ENCODE data around the gene USP35. TPM values are rescaled to one million over a fixed set of nuclear protein-coding genes. Genes with fewer than 3 reads are reported as not detected.

USP35 gene
- total RNA-seq, 4 donors from 2014 or later: 7.1 to 14.5 (median 10.6) TPM

- H3K36me3 ChIP-seq: peaks cover 4 to 39% of the 10 kb centered on the region in 2 donors
- TF ChIP-seq POLR2AphosphoS5 (IDR thresholded peaks at IDR 0.05) (no peak), POLR2A (IDR thresholded peaks at IDR 0.05) (no peak)
- H3K4me1 ChIP-seq: peaks cover 6 to 27% (median 7%) of the 10 kb centered on the region in 3 donors
- WGBS, 2 donors (ENCODE audit: low coverage in 1 of 2): 5 to 13% methylated on average over 1 of the region's 1 CpG
- H3K4me3 ChIP-seq: no peak overlapping the region
- peak overlapping the region in 1 of 4 donors; percentile 10 for H3K27ac ChIP-seq
- no peaks in the 10 kb centered on the region for H3K9me3 ChIP-seq
- ATAC-seq: no peak
- no peaks in the 10 kb centered on the region for H3K27me3 ChIP-seq
Observed at GRCh38 chr11:78251083-78251775, 62.5 kb downstream of the USP35 start.

- Histone ChIP-seq H3K4me3 (no peak overlapping the region), H3K4me1 (peaks cover 10 to 41% (median 11%) of the 10 kb centered on the region in 3 donors), H3K27me3 (no peaks in the 10 kb centered on the region), H3K27ac (no peak overlapping the region), H3K9me3 (no peaks in the 10 kb centered on the region), H3K36me3 (peaks cover 0 to 14% of the 10 kb centered on the region in 2 donors)
- 88 to 95% methylated on average over 4 of the region's 4 CpGs for WGBS, 2 donors (ENCODE audit: low coverage in 1 of 2)
- no peak for TF ChIP-seq POLR2A (IDR thresholded peaks at IDR 0.05)
- no peak for TF ChIP-seq EP300 (IDR thresholded peaks at IDR 0.05)
- no peak for TF ChIP-seq CTCF (IDR thresholded peaks at IDR 0.05)
- no peak for ATAC-seq
Observed at GRCh38 chr11:78253797-78254196, 65.1 kb downstream of the USP35 start.

- Histone ChIP-seq H3K27ac (no peak overlapping the region), H3K4me3 (no peak overlapping the region), H3K9me3 (no peaks in the 10 kb centered on the region), H3K27me3 (no peaks in the 10 kb centered on the region), H3K36me3 (peaks cover 0 to 9% of the 10 kb centered on the region in 2 donors), H3K4me1 (peaks cover 10 to 41% (median 11%) of the 10 kb centered on the region in 3 donors)
- 82 to 100% methylated on average over 1 to 4 of the region's 4 CpGs for WGBS, 2 donors (ENCODE audit: low coverage in 1 of 2)
- no peak for ATAC-seq
- no peak for TF ChIP-seq CTCF (IDR thresholded peaks at IDR 0.05)
- TF ChIP-seq POLR2AphosphoS5 (IDR thresholded peaks at IDR 0.05): no peak
- no peak for TF ChIP-seq POLR2A (IDR thresholded peaks at IDR 0.05)
Observed at GRCh38 chr11:78254268-78254667, 65.5 kb downstream of the USP35 start.

- H3K27ac ChIP-seq: no peak overlapping the region
- no peaks in the 10 kb centered on the region for H3K36me3 ChIP-seq
- H3K4me3 ChIP-seq: no peak overlapping the region
- peaks cover 10 to 36% (median 11%) of the 10 kb centered on the region in 3 donors for H3K4me1 ChIP-seq
- TF ChIP-seq EP300 (IDR thresholded peaks at IDR 0.05): no peak
- TF ChIP-seq POLR2AphosphoS5 (IDR thresholded peaks at IDR 0.05): no peak
- no peak for TF ChIP-seq CTCF (IDR thresholded peaks at IDR 0.05)
- TF ChIP-seq POLR2A (IDR thresholded peaks at IDR 0.05): no peak
- no peaks in the 10 kb centered on the region for H3K9me3 ChIP-seq
- no peaks in the 10 kb centered on the region for H3K27me3 ChIP-seq
- ATAC-seq: no peak
- WGBS, 2 donors (ENCODE audit: low coverage in 1 of 2): 97 to 100% methylated on average over 2 of the region's 2 CpGs
Observed at GRCh38 chr11:78255919-78256318, 67.2 kb downstream of the USP35 start.

GRCh38 chr11:78256962-78257361 lies 68.2 kb downstream of the USP35 start:
- Histone ChIP-seq H3K27ac (peak overlapping the region in 3 of 4 donors; percentile 29 to 61 (median 53)), H3K36me3 (no peaks in the 10 kb centered on the region), H3K4me3 (no peak overlapping the region), H3K9me3 (no peaks in the 10 kb centered on the region), H3K27me3 (no peaks in the 10 kb centered on the region), H3K4me1 (peaks cover 3 to 36% (median 5%) of the 10 kb centered on the region in 3 donors)
- TF ChIP-seq POLR2AphosphoS5 (IDR thresholded peaks at IDR 0.05) (no peak), EP300 (IDR thresholded peaks at IDR 0.05) (no peak), CTCF (IDR thresholded peaks at IDR 0.05) (no peak), POLR2A (IDR thresholded peaks at IDR 0.05) (no peak)
- peak; percentile 93 for ATAC-seq
- 13 to 29% methylated on average over 3 of the region's 3 CpGs for WGBS, 2 donors (ENCODE audit: low coverage in 1 of 2)
